ENCODE measurements around the gene MAP7D2. TPM values are rescaled to one million over a fixed set of nuclear protein-coding genes. Genes with fewer than 3 reads are reported as not detected.

The MAP7D2 gene
- total RNA-seq, 1 donor from 2014 or later: 0.22 TPM

DNA sequence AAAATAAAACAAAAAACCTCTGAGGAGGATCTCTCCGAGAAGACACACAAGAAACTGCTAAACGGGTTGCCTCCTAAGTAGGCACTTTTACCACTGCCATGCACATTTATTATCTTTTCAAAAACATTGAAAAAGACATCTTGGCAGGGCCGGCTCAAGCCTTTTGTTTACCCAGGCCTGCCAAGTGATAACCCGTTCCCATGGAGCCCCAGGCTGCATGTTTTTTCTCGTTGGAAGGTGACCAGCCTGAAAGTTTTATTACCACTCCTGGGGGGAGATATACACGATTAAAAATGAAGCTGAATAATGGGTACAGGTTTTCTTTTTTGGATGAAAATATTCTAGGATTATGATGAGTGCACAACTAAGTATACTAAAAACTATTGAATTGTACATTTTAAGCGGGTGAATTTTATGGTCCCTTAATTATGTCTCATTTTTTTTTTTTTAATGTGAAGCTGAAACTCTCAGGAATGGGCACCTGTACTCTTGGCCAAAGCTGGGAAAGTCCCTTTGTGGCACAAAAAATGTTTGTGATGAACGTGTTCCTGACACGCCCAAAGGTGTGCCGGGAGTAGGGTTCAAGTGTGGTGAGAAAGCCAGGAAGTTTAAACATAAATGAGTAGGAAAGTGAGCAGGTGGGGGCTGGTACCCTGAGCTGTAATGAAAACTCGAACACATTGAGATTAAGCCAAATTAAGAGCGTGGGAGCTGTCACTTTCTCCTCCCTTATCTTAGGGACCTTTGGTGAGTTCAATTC is 1.5 kb upstream of the MAP7D2 start:
- intact Hi-C loops (cut with DNase I): no loop called here
- DNase-seq (ENCODE audit: low spot score) (no peak), ATAC-seq (no peak)

DNA sequence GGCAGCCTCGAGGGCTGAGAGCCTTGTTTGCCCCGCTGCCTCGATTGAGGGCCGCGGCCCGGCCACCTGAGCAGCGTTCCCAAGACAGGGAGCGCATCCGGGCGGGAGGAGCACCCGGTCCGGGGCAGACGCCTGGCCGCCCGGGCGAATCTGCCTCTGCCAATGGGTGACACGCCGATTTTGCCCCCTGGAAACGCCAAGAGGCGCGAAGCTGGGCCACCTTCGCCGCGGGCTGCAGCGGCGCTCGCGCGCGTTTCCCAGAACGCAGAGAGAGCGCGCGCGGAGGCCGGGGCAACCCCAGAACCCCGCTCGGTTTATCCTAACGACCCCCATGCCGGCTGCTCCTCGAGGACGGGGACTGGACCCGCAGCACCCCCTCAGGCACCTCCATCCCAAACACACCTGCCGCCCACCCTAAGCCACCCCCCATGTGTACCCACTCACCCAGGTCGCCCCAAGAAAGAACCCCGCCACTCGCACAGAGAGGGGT is 575 bp downstream of the MAP7D2 start:
- intact Hi-C loops (cut with DNase I): no loop called here
- ATAC-seq (no peak), DNase-seq (ENCODE audit: low spot score) (no peak)

DNA sequence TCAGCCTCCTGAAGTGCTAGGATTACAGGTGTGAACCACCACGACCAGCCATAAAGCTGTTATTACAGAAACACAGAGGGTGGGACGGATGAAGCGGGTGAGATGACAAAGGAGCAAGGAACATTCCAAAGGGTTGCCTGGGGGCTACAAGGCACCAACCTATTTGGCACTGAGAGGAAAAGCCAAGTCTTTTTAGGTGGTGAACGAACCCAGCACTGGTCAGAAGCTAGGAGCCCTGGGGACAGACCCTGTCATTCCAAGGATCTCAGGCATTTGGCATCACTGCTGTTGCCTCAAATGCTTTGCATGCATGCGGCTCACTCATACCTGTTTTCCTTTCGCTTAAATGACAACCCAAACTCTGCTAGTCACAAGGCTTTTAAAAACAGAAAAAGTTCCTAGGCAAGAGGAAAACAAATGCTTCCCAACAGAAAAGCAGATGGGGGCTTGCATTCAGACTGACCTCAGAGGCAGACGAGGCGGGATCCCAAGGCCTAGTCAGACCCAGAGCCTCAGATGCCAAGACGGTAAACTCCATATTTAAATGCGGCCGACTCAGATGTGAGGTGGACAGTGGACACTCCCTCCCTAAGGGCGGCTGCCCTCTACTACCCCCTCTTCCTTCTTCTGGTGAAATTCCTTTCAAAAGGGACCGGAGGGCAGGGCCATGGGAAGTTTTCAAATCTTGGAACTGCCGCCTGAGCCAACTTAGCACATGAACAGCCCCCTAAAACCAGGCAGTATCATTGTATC is 4.5 kb downstream of the MAP7D2 start:
- ATAC-seq (no peak), DNase-seq (ENCODE audit: low spot score) (no peak)
- intact Hi-C loops (cut with DNase I): no loop called here

DNA sequence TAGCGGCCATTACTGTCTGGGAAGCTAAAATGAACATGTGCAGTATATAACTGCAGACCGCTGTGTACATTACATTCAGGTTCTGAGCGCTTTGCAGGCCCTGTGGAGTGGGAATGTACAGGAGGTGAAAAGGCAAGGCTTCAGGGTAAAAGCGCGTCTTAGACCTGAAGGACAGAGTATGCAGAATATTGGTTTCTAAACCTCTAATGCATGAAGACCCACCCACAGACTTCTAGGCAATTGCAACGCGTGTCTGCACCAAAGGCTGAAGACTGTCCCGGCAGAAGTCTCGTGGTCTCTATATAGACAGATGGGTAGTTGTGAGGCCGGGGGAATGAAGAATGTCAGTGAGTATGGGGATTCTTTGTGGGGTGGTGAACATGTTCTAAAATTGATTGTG is 5.4 kb downstream of the MAP7D2 start:
- no peak for ATAC-seq
- no peak for DNase-seq (ENCODE audit: low spot score)
- intact Hi-C loops (cut with DNase I): no loop called here

DNA sequence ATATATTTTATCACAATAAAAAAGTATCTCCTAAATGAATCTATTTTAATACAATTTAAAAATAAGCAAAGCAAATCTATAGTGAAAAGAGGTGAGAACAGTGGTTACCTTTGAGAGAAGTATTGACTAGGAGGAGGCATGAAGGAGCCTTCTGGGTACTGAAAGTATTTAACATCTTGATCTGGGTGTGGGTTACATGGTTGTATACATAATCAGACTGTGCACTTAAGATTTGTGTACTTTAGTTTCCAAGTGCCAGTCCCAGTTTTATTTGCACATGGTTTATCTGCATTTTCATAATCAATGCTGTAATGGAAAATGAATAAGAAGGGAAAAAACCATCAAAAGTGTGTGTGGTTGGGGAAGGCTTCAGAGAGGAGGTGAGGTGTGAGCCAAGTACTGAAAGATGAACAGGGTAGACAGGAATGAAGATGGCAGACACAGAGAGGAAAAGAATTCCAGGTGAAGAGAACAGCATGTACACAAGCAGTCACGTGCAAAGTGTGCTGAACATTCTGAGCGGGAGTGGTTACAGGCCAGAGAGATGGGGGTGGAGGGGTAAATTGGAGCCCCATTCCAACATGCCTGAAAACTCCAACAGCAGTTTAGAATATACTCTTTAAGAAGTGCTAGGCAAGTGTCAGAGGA is 14.6 kb downstream of the MAP7D2 start:
- DNase-seq (ENCODE audit: low spot score): no peak
- intact Hi-C loops (cut with DNase I): no loop called here
- no peak for ATAC-seq

DNA sequence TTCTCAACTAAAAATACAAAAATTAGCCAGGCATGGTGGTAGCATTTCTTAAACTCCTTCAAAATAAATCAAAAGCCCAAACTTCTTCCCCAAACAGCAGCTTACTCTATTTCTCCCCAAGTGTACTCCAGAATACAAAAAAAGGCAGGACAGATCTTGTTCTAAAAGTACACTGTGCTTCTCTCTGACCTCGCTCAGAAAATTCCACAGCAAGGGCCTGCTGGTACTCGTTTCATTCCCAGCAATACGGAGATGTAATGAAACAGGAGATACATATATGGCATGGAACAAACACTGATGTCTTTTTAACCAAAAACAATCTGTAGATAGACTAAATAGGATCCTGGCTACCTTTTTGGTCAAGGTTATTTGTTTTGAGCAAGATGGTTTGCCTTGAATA is 25.2 kb downstream of the MAP7D2 start:
- ATAC-seq: no peak
- intact Hi-C loops (cut with DNase I): no loop called here
- no peak for DNase-seq (ENCODE audit: low spot score)

DNA sequence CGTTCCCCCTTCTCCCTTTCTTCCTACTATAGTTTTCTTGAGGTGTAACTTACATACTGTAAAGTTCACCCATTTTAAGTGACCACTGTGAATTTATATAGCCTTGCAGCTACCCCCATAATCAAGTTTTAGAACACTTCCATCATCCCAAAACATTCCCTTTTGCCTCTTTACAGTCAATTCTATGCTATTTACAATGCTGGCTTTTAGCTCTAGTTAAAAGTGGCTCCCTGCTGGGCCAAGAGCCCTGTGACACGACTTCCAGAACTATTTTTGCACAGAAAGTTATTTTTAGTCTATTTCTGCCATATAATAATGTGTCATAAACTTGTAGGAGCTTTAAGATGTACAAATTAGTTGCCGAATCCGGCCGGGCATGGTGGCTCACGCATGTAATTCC is 26.9 kb downstream of the MAP7D2 start:
- DNase-seq (ENCODE audit: low spot score) (no peak), ATAC-seq (no peak)
- intact Hi-C loops (cut with DNase I): no loop called here

DNA sequence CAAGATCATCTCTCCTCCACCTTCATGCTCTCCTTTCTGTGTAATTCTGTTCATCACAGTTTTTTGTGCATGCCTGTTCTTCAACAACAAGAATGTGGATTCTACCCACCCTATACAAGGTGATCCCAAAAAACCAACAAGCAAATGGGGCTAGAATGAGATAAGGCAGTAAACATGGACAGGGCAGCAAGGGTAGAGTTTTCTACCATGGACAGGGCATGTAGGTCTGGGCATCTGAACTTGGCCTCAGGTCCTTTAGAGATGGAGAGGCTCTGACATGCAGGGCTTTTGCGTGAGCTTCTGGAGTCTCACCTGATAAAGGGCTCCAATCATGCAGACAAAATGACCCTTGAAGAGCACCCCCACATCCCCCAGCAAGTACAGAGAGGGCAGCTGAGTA is 36.4 kb downstream of the MAP7D2 start:
- intact Hi-C loops (cut with DNase I): no loop called here
- DNase-seq (ENCODE audit: low spot score) (no peak), ATAC-seq (no peak)

DNA sequence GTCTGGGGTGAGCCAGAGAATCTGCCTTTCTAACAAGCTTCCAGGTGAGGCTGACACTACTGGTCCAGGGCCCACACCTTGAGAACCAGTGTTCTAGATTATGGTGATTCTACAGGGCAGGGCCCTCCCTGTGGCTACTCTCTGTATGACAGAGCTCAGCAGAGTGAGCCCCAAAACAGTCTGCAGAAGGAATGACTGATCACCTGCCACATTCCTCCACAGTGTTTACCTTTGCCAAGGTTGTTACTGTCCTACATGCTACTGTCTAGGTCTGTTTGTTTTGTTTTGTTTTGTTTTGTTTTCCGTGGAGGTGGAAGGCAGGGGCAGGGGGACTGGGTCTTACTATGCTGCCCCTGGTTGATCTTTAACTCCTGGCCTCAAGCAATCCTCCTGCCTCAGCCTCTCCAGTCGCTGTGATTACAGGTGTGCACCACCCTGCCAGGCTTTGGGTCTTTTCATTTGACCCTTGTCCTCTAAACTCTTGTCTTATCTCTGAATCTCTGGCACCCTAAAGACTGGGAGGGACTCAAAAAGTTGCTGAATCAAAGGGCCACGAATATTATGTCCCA is 45.1 kb downstream of the MAP7D2 start:
- DNase-seq (ENCODE audit: low spot score) (no peak), ATAC-seq (no peak)
- intact Hi-C loops (cut with DNase I): loop anchor here (10.0 kb wide), 1 partner anchor 987 kb away; no protein-coding TSS in a partner anchor

DNA sequence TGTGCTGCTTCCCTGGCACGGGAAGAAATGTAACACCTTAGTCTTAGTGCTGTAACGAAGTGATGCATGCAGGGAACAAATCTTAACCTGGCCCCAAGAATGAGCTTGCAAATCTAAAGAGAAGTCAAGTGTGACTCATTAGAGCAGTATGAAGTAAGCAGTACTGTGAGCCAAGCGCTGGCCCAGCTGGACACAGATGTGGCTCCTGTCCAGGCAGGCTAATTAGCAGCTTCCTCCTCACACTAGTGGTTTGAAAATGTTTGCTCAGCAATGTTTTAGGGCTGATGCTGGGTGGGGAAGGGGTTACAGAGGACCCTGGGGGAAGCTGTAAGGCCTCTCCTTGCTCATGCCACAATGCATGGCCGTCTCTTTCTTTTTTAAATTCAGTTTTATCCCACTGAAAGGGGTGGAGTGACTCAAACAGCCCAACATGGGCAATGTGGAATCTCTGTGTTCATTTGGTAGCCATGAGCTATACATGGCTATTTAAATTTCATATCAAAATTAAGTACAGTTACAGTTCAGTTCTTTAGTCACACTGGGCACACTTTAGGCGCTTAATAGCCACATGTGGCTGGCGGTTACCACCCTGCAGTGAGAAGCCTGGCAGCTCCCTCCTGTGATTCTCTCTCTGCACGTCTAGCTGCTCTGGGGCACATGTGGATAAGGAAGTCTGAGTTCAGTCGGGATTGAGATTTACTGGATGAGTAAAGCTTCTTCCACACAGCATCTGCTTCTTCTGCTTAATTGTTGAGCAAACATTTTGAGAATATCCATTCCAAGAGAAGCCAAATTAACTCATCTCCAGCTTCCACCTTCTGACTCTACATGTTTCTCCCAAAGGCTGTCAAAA is 48.8 kb downstream of the MAP7D2 start:
- intact Hi-C loops (cut with DNase I): no loop called here
- peak; percentile 96 for ATAC-seq
- DNase-seq (ENCODE audit: low spot score): peak; percentile 87

DNA sequence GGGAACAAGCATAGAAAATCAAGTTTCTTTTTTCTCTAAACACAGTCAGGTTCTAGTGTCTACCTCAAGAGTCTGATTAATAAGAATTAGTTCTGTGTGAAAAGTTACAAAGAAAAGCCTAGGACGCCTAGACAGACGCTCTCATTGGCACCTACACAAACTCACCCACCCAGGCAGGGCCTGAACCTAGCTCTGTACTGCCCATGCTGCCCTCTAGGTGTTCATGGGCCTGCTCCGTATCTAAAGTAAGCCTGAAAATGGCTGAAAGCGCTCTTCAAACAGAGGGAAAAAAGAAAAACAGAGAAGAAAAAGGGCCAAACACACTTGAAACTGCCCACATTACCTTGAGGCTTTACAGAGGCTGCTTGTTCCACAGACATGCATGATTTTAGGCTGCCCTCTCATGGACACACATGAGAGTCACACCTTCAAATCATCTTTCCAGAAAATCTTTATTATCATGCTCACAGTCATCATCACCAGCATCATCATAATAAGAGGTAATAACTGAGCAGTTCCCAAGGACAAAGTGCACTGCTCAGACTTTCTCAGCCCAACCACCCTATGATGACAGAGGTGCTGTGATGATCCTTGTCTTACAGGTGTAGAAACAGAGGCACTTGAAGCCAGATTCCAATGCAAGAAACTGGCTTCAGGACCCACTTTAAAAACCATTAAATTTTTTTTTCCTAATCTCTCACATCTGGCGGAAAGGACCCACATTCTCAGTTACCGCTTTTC is 49.6 kb downstream of the MAP7D2 start:
- intact Hi-C loops (cut with DNase I): no loop called here
- DNase-seq (ENCODE audit: low spot score) (no peak), ATAC-seq (peak; percentile 77)

DNA sequence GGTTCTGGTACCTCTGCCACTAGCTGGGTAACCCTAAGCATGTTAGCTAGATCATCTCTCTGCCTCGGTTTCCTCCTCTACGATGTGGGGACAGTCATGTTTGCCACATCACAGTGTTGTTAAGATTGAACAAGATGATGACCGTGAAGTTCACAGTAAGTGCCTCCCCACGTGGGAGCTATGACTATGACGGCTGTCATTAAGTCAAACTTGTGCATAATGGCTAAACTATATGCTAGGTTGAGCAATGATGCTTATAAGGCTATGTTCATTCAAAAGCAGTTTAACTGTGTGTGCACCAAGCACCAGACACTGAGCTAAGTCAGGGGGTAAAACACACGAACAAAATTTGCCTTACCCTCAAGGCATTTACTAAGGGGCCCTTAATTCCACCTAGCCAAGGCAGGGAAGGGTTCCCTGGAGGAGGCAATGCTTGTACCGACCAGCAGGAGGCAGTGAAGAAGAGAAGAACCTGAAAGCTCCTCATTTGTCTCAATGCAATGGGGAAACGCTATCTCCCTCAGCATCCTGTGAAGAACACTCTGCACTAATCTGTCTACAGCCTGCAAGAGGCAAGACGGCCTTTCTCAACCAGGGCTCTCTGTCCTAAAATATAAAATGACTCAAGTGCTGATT is 52.9 kb downstream of the MAP7D2 start:
- intact Hi-C loops (cut with DNase I): no loop called here
- ATAC-seq (no peak), DNase-seq (ENCODE audit: low spot score) (no peak)

DNA sequence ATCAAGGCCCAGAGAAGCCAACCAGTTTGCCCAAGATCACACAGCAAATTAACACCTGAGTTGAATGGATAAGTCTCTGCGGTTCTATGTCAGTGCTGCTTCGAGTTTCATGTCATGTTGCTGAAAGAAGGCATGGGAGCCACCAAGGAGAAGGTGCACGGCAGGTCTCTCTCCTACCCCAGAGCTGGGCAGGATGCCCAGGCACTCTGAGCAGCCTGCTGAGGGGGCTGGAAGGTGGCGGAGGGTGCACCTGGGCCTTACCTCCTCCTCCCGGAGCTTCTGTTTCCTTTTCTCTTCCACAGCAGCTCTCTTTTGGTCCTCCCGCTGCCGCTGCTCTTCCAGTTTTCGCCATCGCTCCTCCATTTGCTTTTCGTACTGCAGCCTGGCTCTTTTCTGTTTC is 53.6 kb downstream of the MAP7D2 start:
- DNase-seq (ENCODE audit: low spot score): no peak
- intact Hi-C loops (cut with DNase I): no loop called here
- no peak for ATAC-seq

DNA sequence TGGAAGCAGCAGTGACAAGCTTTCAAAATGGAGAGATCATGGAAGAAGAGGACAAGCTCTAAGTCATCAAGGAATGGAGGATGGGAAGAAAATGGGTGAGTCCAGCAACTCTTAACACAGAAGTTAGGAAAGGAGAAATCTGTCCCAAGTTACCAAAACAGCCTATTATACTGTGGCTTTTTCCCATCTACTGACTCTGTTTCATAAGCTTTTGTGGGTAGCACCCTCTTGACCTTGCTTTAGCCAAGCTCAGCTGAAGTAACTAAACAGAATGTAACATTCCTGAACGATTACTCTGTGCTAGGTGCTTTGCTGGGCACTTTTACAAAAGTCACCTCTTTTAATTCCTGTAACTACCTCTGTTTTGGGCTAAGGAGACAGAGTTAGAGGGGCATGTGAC is 54.9 kb downstream of the MAP7D2 start:
- no peak for DNase-seq (ENCODE audit: low spot score)
- intact Hi-C loops (cut with DNase I): no loop called here

DNA sequence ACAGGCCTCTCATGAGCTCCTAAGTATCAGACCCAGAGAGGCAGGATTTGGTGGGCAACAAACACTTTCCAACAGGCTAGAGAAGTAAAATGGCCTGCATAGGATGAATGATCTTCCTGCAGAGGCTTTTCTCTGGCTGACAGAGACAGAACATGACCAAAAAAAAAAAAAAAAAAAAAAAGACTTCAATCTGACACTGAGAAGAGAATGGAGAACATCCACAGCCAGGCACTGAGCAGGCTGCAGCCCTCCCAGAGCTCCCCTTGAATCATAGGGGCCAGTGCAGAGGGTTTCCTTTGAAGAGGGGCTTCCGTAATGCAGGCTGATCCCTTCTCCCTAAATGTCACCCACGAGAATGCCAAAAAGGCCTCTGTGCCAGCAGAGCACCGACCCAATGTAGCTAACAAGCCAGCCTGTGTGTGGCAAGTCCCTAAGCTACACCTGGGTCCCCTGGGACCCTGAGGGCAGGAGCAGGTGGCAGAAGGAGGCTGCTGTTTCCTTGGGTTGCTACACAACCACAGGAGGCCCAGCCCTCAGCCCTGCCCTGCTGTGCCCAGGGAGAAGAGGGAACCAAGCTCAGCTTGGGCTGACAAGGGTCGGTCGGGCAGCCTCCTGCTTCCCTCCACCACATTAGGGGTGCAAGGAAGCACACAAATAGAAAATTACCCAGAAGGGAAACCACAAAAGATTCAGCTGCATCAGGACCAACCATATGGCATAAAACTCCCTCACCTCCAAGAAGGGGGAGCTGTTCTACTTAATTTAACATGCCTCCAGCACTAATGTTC is 55.6 kb downstream of the MAP7D2 start:
- intact Hi-C loops (cut with DNase I): no loop called here
- no peak for DNase-seq (ENCODE audit: low spot score)
- ATAC-seq: no peak

More for the DNA sequence above, 54.9 kb downstream of the MAP7D2 start:
- ATAC-seq: peak; percentile 72

DNA sequence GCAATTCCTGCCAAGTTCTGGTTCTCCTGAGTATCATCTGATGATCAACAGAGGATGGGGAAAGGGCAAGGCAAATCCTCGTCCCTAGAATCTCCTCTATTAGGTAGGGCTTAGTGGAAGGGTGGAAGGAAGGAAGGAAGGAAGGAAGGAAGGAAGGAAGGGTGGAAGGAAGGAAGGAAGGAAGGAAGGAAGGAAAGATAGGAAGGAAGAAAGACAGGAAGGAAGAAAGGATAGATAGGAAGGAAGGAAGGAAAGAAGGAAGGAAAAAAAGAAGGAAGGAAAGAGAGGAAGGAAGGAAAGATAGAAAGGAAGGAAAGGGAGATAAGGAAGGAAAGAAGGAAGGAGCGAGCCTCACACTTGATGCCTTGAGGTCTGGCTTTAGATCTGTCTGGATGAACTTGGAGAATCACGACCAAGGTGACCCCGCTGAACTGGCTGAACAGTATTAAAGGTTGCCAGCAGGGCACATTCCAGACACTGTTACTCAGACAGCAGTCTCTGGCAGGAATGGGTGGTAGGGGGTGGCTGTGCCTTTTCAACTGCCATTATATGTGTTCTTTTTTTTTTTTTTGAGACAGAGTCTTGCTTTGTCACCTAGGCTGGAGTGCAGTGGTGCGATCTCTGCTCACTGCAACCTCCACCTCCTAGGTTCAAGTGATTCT is 57.1 kb downstream of the MAP7D2 start:
- ATAC-seq: no peak
- no peak for DNase-seq (ENCODE audit: low spot score)
- intact Hi-C loops (cut with DNase I): no loop called here
